ENCODE measurements around the gene FFAR1.

Gene FFAR1

GRCh38 chr19:35360880-35361420, 13.2 kb downstream of the FFAR1 start:
- DNase-seq (ENCODE audit: low read depth, low spot score) = no peak
- CTCF ChIA-PET = interaction anchor here (1.3 kb wide), 1 partner anchor 8 kb away, joined by 4 read pairs; no protein-coding TSS in a partner anchor
- POLR2A ChIA-PET = no interaction called here
- H3K4me3 ChIP-seq (ENCODE audit: low read depth, low read length) = no peak overlapping the region
- TF ChIP-seq CTCF (IDR thresholded peaks at IDR 0.05; ENCODE audit: insufficient read depth, low read length, missing control alignments) = no peak

- ChIA-PET POLR2A (no interaction called here), CTCF (interaction anchor here (1.3 kb wide), 1 partner anchor 10 kb away, joined by 4 read pairs; no protein-coding TSS in a partner anchor)
- no peak overlapping the region for H3K4me3 ChIP-seq (ENCODE audit: low read depth, low read length)
- TF ChIP-seq CTCF (IDR thresholded peaks at IDR 0.05; ENCODE audit: insufficient read depth, low read length, missing control alignments) = no peak
- DNase-seq (ENCODE audit: low read depth, low spot score) = no peak
Observed at GRCh38 chr19:35362261-35363000, 14.7 kb downstream of the FFAR1 start.

- ChIA-PET POLR2A (no interaction called here), CTCF (no interaction called here)
- no peak for DNase-seq (ENCODE audit: low read depth, low spot score)
- TF ChIP-seq CTCF (IDR thresholded peaks at IDR 0.05; ENCODE audit: insufficient read depth, low read length, missing control alignments) = no peak
- no peak overlapping the region for H3K4me3 ChIP-seq (ENCODE audit: low read depth, low read length)
Observed at GRCh38 chr19:35363001-35363590, 15.4 kb downstream of the FFAR1 start.

- CTCF ChIA-PET = interaction anchor here (0.7 kb wide), 1 partner anchor 10 kb away, joined by 3 read pairs; no protein-coding TSS in a partner anchor
- POLR2A ChIA-PET = no interaction called here
- no peak for TF ChIP-seq CTCF (IDR thresholded peaks at IDR 0.05; ENCODE audit: insufficient read depth, low read length, missing control alignments)
- no peak overlapping the region for H3K4me3 ChIP-seq (ENCODE audit: low read depth, low read length)
- DNase-seq (ENCODE audit: low read depth, low spot score) = no peak
Observed at GRCh38 chr19:35363711-35364425, 16.2 kb downstream of the FFAR1 start.

- DNase-seq (ENCODE audit: low read depth, low spot score) = no peak
- ChIA-PET CTCF (interaction anchor here (1.5 to 2.0 kb wide), 2 partner anchors 12 to 130 kb away, joined by 4 to 17 read pairs; no protein-coding TSS in a partner anchor), POLR2A (no interaction called here)
- H3K4me3 ChIP-seq (ENCODE audit: low read depth, low read length) = no peak overlapping the region
- TF ChIP-seq CTCF (IDR thresholded peaks at IDR 0.05; ENCODE audit: insufficient read depth, low read length, missing control alignments) = no peak
Observed at GRCh38 chr19:35365303-35365702, 17.6 kb downstream of the FFAR1 start.

GRCh38 chr19:35368378-35368777, 20.7 kb downstream of the FFAR1 start:
- CTCF ChIA-PET = no interaction called here
- no peak for TF ChIP-seq CTCF (IDR thresholded peaks at IDR 0.05; ENCODE audit: insufficient read depth, low read length, missing control alignments)
- no peak for DNase-seq (ENCODE audit: low read depth, low spot score)
- POLR2A ChIA-PET = no interaction called here
- no peak overlapping the region for H3K4me3 ChIP-seq (ENCODE audit: low read depth, low read length)
